Calu3 (cell line): ENCODE measurements around the gene NXNL1. TPM values are rescaled to one million over a fixed set of nuclear protein-coding genes. Genes with fewer than 3 reads are reported as not detected.

Experiments
- BruUV-seq: library from RNA; stranded (reverse); fragments of 400-500 nt; replicated peaks from 2 replicates; lab custom pipeline; 2021; lab: Mats Ljungman, UMichigan
- CTCF ChIA-PET: fragments of 300-600 bp; sonication (Branson Sonifier 250); formaldehyde crosslinking; loops from one replicate; lab custom pipeline; 2022; ENCODE audit warnings: antibody characterized with exemption; lab: Charles Lee
- DNase-seq: peaks from one replicate; pipeline ENCODE4 v3.0.0; 2022
- H3K27ac Mint-ChIP-seq: one replicate; pipeline ENCODE4 v1.8.0; 2022; ENCODE audit warnings: mixed read lengths; ENCODE audit not compliant: unreplicated experiment
- H3K27me3 Mint-ChIP-seq: one replicate; pipeline ENCODE4 v1.8.0; 2022; ENCODE audit warnings: mixed read lengths; ENCODE audit not compliant: unreplicated experiment
- H3K36me3 Mint-ChIP-seq: one replicate; pipeline ENCODE4 v1.8.0; 2022; ENCODE audit warnings: mild to moderate bottlenecking, moderate library complexity, mixed read lengths; ENCODE audit not compliant: insufficient read depth, unreplicated experiment
- H3K4me1 Mint-ChIP-seq: one replicate; pipeline ENCODE4 v1.8.0; 2022; ENCODE audit warnings: mild to moderate bottlenecking, low read depth, mixed read lengths; ENCODE audit not compliant: unreplicated experiment
- H3K4me3 Mint-ChIP-seq: one replicate; pipeline ENCODE4 v1.8.0; 2022; ENCODE audit warnings: mild to moderate bottlenecking, low read depth, moderate library complexity, mixed read lengths; ENCODE audit not compliant: unreplicated experiment
- H3K9me3 Mint-ChIP-seq: one replicate; pipeline ENCODE4 v1.8.0; 2022; ENCODE audit warnings: low read depth, mixed read lengths; ENCODE audit not compliant: unreplicated experiment
- CTCF ChIP-seq: fragments of 200-600 bp; IDR thresholded peaks from one replicate; pipeline ENCODE4 v1.8.0; 2022; ENCODE audit warnings: antibody characterized with exemption; ENCODE audit not compliant: unreplicated experiment
- intact Hi-C: fragments of 100-400 bp; cut with micrococcal nuclease; formaldehyde crosslinking; loops from one replicate; pipeline ENCODE4 v1.10.0; 2022; ENCODE audit not compliant: unreplicated experiment
- total RNA-seq: library from RNA; stranded (reverse); gene quantifications from 2 replicates; pipeline ENCODE4 v1.2.3, GENCODE V29; 2022

NXNL1 gene
- total RNA-seq, 1 experiment from 2014 or later = not detected

- DNase-seq = peak; percentile 28
- TF ChIP-seq CTCF = no peak
- H3K36me3 Mint-ChIP-seq = peaks cover 42% of the 10 kb centered on the region
- H3K4me3 Mint-ChIP-seq = no peak overlapping the region
- BruUV-seq = no TSS peak
- H3K4me1 Mint-ChIP-seq = peaks cover 12% of the 10 kb centered on the region
- no peaks in the 10 kb centered on the region for H3K9me3 Mint-ChIP-seq
- intact Hi-C loops = no loop called here
- CTCF ChIA-PET = no interaction called here
- H3K27me3 Mint-ChIP-seq = no peaks in the 10 kb centered on the region
- peak overlapping the region; percentile 40 for H3K27ac Mint-ChIP-seq
These were observed 28.1 kb upstream of the NXNL1 start for GRCh38 chr19:17488593-17489391.

DNA sequence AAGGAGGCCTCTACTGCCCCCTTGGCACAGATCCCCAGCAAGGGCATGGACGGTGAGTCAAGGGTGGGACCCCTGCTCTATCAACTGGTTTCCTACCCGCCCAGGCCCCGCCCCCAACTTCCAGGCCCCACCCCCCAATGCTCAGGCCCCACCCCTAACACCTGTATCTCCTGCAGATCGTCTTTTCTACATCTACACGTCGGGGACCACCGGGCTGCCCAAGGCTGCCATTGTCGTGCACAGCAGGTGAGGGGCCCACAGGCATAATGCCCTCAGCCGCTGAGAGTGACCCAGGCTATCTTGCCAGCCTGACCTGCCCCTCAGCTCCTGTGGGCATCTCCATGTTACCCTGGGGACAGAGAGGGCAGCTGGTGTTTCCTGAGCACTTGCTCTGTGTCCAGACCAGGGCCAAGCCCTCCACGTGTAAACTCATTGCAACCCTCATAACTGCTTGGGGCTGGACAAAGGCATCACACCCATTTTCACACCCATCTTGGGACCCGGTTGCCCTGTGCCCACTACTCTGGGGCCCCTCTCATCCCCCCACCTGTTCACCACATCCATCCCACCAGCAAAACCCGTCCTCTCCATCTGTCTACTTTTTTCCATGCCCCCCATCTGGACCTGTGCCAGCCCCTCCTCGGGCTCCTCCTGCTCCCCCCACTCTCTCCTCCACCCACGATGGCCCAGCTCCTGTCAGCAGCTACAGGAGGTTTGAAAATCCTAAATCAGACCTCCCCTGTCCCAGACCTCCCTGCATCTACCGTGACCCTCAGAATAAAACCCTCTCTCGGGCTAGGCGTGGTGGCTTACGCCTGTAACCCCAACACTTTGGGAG, 26.8 kb upstream of the NXNL1 start:
- CTCF ChIA-PET = no interaction called here
- peaks cover 49% of the 10 kb centered on the region for H3K36me3 Mint-ChIP-seq
- peaks cover 23% of the 10 kb centered on the region for H3K4me1 Mint-ChIP-seq
- DNase-seq = no peak
- H3K9me3 Mint-ChIP-seq = no peaks in the 10 kb centered on the region
- H3K27ac Mint-ChIP-seq = no peak overlapping the region
- no TSS peak for BruUV-seq
- H3K4me3 Mint-ChIP-seq = no peak overlapping the region
- no peak for TF ChIP-seq CTCF
- intact Hi-C loops = no loop called here
- no peaks in the 10 kb centered on the region for H3K27me3 Mint-ChIP-seq

DNA sequence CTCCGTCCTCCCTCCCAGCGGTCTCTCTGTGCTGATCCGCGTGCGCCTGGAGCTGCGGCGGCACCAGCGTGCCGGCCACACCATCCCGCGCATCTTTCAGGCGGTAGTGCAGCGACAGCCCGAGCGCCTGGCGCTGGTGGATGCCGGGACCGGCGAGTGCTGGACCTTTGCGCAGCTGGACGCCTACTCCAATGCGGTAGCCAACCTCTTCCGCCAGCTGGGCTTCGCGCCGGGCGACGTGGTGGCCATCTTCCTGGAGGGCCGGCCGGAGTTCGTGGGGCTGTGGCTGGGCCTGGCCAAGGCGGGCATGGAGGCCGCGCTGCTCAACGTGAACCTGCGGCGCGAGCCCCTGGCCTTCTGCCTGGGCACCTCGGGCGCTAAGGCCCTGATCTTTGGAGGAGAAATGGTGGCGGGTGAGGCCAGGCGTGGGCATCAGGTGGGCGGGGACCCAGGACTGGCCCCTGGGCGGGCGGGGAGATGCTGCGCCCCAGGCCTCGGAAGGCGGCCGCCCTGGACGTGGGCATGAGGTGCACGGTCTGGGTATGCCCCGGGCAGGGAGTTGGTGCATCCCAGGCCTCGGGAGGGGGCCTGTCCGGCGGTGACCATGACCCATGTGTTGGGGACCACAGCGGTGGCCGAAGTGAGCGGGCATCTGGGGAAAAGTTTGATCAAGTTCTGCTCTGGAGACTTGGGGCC, 26.0 kb upstream of the NXNL1 start:
- DNase-seq = no peak
- no peaks in the 10 kb centered on the region for H3K9me3 Mint-ChIP-seq
- H3K4me1 Mint-ChIP-seq = peaks cover 24% of the 10 kb centered on the region
- BruUV-seq = no TSS peak
- intact Hi-C loops = no loop called here
- CTCF ChIA-PET = no interaction called here
- peaks cover 43% of the 10 kb centered on the region for H3K36me3 Mint-ChIP-seq
- H3K4me3 Mint-ChIP-seq = no peak overlapping the region
- no peaks in the 10 kb centered on the region for H3K27me3 Mint-ChIP-seq
- no peak overlapping the region for H3K27ac Mint-ChIP-seq
- TF ChIP-seq CTCF = no peak

DNA sequence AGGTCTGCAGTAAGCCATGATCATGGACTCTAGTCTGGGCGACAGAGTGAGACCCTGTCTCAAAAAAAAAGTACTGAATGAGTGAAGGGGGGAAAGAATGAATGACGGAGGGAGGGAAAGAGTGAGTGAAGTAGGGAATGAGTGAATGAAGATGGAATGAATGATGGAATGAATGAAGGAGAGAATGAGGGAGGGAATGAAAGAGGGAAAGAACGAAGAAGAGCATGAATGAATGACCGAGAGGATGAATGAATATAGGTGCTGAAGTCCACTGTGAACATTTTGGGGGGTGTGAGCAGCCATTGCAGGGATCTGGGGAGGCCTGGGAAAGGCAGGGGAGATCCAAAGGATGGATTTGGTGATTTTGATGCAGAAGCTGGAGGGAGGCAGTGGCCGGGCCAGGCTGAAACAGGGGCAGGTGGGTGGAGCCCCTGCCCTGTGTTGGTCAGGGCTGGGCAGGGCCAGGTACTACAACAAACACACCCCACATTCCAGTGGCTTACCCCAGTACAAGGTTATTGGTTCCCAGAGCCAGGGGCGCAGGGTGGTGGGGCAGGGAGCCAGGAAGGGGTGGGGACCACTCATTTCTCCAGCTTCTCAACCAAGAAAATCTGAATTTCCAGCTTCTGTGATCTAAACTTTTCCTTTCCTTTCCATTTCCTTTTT, 23.9 kb upstream of the NXNL1 start:
- CTCF ChIA-PET = interaction anchor here (0.6 kb wide), 1 partner anchor 8 kb away, joined by 3 read pairs; no protein-coding TSS in a partner anchor

More for the DNA sequence above, 23.9 kb upstream of the NXNL1 start:
- DNase-seq = peak; percentile 39
- no peak for TF ChIP-seq CTCF
- H3K9me3 Mint-ChIP-seq = no peaks in the 10 kb centered on the region
- peaks cover 24% of the 10 kb centered on the region for H3K4me1 Mint-ChIP-seq
- H3K27me3 Mint-ChIP-seq = no peaks in the 10 kb centered on the region
- peaks cover 43% of the 10 kb centered on the region for H3K36me3 Mint-ChIP-seq
- no TSS peak for BruUV-seq
- peak overlapping the region; percentile 55 for H3K27ac Mint-ChIP-seq
- intact Hi-C loops = no loop called here
- peak overlapping the region; percentile 32 for H3K4me3 Mint-ChIP-seq
